AG10803 (cell line): ENCODE measurements around the gene KLHL18.
A peak's percentile ranks its signal among the peaks of the same experiment; 100 is the strongest.
"Not testable (repeated sequence)": the region's sequence is repeated elsewhere in the genome, so short reads cannot be mapped to it uniquely, and the experiment has no call there.

Experiments
- DNase-seq: peaks from one replicate; pipeline ENCODE4 v3.0.0; 2010; ENCODE audit warnings: low read depth
- H3K4me3 ChIP-seq: 2 replicates; pipeline ENCODE4 v1.5.1; 2011; ENCODE audit warnings: mild to moderate bottlenecking, low read length, control low read depth
- TF ChIP-seq, protein P1 (sequence below): conservative IDR thresholded peaks from 2 replicates; pipeline ENCODE4 v1.5.1; 2011; ENCODE audit warnings: mild to moderate bottlenecking, low read length, control low read depth, inconsistent platforms

KLHL18 gene

GRCh38 chr3:47315069-47315647 lies 32.4 kb downstream of the KLHL18 start:
- TF ChIP-seq, protein P1, sequence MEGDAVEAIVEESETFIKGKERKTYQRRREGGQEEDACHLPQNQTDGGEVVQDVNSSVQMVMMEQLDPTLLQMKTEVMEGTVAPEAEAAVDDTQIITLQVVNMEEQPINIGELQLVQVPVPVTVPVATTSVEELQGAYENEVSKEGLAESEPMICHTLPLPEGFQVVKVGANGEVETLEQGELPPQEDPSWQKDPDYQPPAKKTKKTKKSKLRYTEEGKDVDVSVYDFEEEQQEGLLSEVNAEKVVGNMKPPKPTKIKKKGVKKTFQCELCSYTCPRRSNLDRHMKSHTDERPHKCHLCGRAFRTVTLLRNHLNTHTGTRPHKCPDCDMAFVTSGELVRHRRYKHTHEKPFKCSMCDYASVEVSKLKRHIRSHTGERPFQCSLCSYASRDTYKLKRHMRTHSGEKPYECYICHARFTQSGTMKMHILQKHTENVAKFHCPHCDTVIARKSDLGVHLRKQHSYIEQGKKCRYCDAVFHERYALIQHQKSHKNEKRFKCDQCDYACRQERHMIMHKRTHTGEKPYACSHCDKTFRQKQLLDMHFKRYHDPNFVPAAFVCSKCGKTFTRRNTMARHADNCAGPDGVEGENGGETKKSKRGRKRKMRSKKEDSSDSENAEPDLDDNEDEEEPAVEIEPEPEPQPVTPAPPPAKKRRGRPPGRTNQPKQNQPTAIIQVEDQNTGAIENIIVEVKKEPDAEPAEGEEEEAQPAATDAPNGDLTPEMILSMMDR, result no peak
- peak; percentile 3 for DNase-seq
- H3K4me3 ChIP-seq, result no peak overlapping the region

DNA sequence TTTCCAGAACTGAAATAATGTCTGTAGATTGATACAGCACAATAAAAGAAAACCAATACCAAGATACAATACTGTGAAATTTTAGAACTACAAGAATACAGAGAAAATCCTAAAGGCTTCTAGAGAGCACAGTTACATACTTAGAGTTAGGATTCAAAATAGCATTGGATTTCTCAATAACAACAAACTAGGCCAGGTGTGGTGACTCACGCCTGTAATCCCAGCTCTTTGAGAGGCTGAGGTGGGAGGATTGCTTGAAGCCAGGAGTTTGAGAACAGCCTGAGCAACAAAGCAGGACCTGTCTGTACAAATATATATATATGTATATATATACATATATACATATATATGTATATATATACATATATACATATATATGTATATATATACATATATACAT lies 33.4 kb downstream of the KLHL18 start:
- H3K4me3 ChIP-seq, result not testable (repeated sequence)
- DNase-seq, result peak; percentile 12

DNA sequence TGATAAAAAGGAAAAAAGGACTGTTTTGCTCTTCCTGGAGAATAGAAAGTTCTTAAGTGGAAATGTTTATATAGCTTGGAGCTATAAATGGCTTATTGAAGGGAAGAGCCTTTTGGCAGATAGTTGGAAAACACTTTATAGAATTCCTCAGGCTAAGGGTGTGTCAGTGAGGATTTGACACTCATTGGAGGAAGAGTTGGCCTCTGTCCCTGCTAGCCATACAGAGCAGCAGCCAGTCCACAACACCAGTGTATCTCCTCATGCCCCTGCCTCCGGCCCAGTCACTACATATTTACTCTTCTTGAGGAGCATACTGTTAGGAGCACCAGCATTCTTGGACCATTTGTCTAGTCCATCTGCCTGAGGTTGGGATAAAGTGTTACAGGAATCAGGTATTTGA lies 36.2 kb downstream of the KLHL18 start:
- TF ChIP-seq, protein P1, result no peak
- no peak for DNase-seq
- H3K4me3 ChIP-seq, result no peak overlapping the region

DNA sequence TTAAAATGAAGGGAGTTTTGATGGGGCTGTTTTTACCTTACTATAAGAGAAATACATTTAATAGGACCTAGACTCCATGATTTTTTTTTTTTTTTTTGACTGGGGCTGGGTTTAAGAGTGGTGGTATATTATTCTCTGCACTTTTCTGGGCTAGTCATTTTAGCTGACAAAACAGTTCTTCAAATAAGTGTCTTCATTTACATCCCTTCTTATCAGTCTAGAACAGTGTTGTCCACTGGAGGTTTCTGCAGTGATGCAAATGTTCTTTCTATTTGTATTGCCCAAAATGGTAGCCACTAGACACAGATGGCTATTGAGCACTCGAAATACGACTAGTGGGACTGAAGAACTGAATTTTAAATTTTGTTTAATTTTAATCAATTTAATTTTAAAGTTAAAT lies 37.2 kb downstream of the KLHL18 start:
- no peak overlapping the region for H3K4me3 ChIP-seq
- DNase-seq, result no peak
- TF ChIP-seq, protein P1, result no peak

- TF ChIP-seq, protein P1, result no peak
- no peak overlapping the region for H3K4me3 ChIP-seq
- DNase-seq, result no peak
Observed at GRCh38 chr3:47323431-47324277, 40.9 kb downstream of the KLHL18 start.

DNA sequence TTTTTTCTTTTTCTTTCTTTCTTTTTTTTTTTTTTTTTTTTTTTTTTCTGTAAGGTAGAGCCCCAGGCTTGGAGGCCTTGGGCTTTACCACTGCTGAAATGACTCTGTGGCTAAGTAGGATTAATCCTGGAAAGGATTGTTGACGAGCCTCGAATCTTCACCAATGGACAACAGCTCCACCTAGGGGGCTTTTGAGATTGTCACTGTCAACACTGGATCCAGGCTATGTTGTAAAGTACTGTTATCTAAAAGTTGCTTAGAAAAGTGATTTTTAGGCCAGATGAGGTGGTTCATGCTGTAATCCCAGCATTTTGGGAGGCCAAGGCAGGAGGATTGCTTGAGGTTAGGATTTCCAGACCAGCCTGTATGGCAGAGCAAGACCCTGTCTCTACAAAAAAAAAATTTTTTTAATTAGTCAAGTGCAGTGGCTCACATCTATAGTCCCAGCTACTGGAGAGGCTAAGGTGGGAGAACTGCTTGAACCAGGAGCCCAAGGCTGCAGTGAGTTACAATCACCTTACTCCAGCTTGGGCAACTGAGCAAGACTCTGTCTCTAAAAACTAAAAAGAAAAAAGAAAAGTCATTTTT lies 41.6 kb downstream of the KLHL18 start:
- TF ChIP-seq, protein P1, result peak; percentile 87
- no peak overlapping the region for H3K4me3 ChIP-seq
- DNase-seq, result peak; percentile 80

GRCh38 chr3:47333907-47334306 lies 51.2 kb downstream of the KLHL18 start:
- no peak overlapping the region for H3K4me3 ChIP-seq
- DNase-seq, result no peak
- TF ChIP-seq, protein P1, result no peak
